GM20000 (cell line): Measurements from ENCODE around the gene C11orf42.

ENCODE experiments used
- DNase-seq: peaks from one replicate; pipeline ENCODE4 v3.0.0; 2012; ENCODE audit warnings: low spot score
- TF ChIP-seq, protein P1 (sequence below): IDR thresholded peaks from 2 replicates; pipeline ENCODE4 v1.5.1; 2012; ENCODE audit warnings: mild to moderate bottlenecking, control low read depth; ENCODE audit errors: extremely low read depth, missing control alignments

Gene C11orf42

DNA sequence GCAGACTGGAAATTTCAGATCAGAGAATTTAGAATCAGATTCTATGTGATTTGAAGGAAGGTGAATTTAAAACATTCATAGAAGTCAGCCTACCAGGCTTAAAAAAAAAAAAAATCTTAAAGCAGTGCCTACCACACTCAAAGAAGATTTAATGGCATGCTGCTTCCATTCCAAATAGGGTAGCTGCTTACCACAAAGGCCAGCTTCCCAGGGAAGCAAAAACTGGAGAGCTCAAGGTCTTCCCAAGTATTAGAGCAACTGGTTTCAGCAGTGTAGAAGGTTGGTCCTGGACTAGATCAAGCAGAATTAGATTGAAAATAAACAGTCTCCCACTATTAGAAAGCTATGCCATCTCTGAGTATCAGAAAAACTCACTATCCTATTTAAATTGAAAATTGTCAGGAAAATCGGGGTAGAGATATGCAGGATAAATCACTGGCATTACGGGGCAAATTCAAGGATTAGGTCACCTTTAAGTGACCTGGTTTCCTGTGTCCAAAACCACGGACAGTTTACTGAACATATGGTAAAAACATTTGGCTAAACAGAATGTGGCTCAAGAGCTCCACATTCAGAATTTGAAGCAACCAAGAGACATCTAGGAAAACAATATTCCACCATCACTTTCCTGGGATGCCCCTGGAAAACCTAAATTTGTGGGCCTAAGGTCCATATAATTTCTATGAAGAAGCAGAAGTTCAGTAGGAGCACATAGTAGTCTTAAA, 1.3 kb downstream of the C11orf42 start:
- DNase-seq: no peak
- TF ChIP-seq, protein P1, sequence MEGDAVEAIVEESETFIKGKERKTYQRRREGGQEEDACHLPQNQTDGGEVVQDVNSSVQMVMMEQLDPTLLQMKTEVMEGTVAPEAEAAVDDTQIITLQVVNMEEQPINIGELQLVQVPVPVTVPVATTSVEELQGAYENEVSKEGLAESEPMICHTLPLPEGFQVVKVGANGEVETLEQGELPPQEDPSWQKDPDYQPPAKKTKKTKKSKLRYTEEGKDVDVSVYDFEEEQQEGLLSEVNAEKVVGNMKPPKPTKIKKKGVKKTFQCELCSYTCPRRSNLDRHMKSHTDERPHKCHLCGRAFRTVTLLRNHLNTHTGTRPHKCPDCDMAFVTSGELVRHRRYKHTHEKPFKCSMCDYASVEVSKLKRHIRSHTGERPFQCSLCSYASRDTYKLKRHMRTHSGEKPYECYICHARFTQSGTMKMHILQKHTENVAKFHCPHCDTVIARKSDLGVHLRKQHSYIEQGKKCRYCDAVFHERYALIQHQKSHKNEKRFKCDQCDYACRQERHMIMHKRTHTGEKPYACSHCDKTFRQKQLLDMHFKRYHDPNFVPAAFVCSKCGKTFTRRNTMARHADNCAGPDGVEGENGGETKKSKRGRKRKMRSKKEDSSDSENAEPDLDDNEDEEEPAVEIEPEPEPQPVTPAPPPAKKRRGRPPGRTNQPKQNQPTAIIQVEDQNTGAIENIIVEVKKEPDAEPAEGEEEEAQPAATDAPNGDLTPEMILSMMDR: no peak

- DNase-seq: no peak
- TF ChIP-seq, protein P1: no peak
These were observed 4.4 kb downstream of the C11orf42 start for GRCh38 chr11:6209801-6210200.

GRCh38 chr11:6210274-6210955, 5.1 kb downstream of the C11orf42 start:
- DNase-seq: no peak

GRCh38 chr11:6214530-6214929, 9.2 kb downstream of the C11orf42 start:
- no peak for DNase-seq
- TF ChIP-seq, protein P1: no peak

More at GRCh38 chr11:6210274-6210955, 5.1 kb downstream of the C11orf42 start:
- TF ChIP-seq, protein P1: no peak

GRCh38 chr11:6216501-6216900, 11.1 kb downstream of the C11orf42 start:
- DNase-seq: no peak
- TF ChIP-seq, protein P1: no peak

DNA sequence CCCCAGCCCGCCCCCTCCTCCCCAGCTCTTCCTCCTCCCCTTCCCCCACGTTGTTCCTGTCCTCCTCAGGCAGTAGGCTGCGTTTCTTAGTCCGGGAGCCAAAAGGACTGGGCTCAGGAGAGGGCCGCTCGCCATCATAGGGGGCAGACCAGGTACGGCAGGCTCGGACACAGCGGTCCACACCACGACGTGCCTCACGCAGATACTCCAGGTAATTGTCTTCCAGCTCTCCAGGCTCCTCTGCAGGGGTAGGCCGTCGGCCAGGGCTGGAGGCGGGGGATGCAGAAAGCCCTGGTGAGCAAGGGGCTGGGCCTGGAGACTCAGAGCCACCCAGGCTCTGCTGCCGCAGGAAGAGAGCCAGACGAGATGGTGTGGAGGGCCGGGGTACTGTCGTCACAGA, 12.4 kb downstream of the C11orf42 start:
- TF ChIP-seq, protein P1: no peak
- no peak for DNase-seq

DNA sequence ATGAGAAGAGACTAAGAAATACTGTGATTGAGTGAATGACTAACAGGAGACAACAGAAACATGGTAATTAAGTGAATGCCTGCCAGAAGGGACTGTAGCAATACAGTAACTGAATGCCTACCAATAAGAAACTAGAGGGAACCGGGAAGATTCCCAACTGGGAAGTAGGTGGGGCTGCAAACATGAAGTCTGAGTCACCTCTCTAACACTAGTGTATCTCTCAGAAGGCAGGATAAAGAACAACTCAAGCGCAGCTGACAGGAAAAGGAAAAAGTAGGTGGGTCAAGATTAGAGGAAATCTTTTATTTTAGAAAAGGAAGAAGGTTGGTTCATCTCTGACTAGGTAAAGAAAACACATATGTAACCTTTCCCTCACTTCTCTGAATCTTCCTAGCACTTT, 14.0 kb downstream of the C11orf42 start:
- TF ChIP-seq, protein P1: no peak

More for the DNA sequence above, 14.0 kb downstream of the C11orf42 start:
- DNase-seq: no peak
